GM23338 (cell line): ENCODE results near the gene MYL11. TPM values are rescaled to one million over a fixed set of nuclear protein-coding genes. Genes with fewer than 3 reads are reported as not detected.

Source experiments
- ATAC-seq: fragments of 200-7000 bp; cut with Tn5 transposase; 3 replicates; pipeline ENCODE4 v1.9.1; 2020
- DNase-seq: peaks from one replicate; pipeline ENCODE4 v3.0.0-alpha.2; 2015; ENCODE audit warnings: low spot score
- H2AFZ ChIP-seq: fragments of 200-600 bp; sonication (generic); 2 replicates; pipeline ENCODE4 v1.8.0; 2016; ENCODE audit warnings: antibody characterized with exemption, mild to moderate bottlenecking, moderate library complexity
- H3F3A ChIP-seq: fragments of 200-600 bp; sonication (generic); replicated peaks from 2 replicates; pipeline ENCODE4 v1.8.0; 2017; ENCODE audit warnings: antibody characterized with exemption, mixed run types, low read depth
- H3K27ac ChIP-seq: fragments of 200-600 bp; sonication (generic); 2 replicates; pipeline ENCODE4 v1.6.1; 2016; ENCODE audit warnings: low read depth
- H3K27me3 ChIP-seq: fragments of 200-600 bp; sonication (generic); 2 replicates; pipeline ENCODE4 v1.8.0; 2016; ENCODE audit warnings: mild to moderate bottlenecking, mixed run types, moderate library complexity; ENCODE audit not compliant: insufficient read depth
- H3K36me3 ChIP-seq: fragments of 200-600 bp; sonication (generic); 2 replicates; pipeline ENCODE4 v1.8.0; 2016; ENCODE audit warnings: mild to moderate bottlenecking; ENCODE audit not compliant: insufficient read depth
- H3K4me1 ChIP-seq: fragments of 200-600 bp; sonication (generic); 2 replicates; pipeline ENCODE4 v1.8.0; 2016; ENCODE audit warnings: mild to moderate bottlenecking, moderate library complexity; ENCODE audit not compliant: insufficient read depth
- H3K4me2 ChIP-seq: fragments of 200-600 bp; sonication (generic); 2 replicates; pipeline ENCODE4 v1.7.1; 2017; ENCODE audit warnings: mixed run types
- H3K4me3 ChIP-seq: fragments of 200-600 bp; sonication (generic); 2 replicates; pipeline ENCODE4 v1.6.1; 2016; ENCODE audit warnings: mixed run types
- H3K79me2 ChIP-seq: fragments of 200-600 bp; sonication (generic); replicated peaks from 2 replicates; pipeline ENCODE4 v1.8.0; 2017; ENCODE audit warnings: mild to moderate bottlenecking; ENCODE audit not compliant: insufficient read depth
- H3K9me2 ChIP-seq: fragments of 200-600 bp; sonication (generic); 2 replicates; pipeline ENCODE4 v1.8.0; 2017; ENCODE audit not compliant: insufficient read depth
- H4K20me1 ChIP-seq: fragments of 200-600 bp; sonication (generic); replicated peaks from 2 replicates; pipeline ENCODE4 v1.8.0; 2017; ENCODE audit warnings: mild to moderate bottlenecking; ENCODE audit not compliant: insufficient read depth
- H3K27ac Mint-ChIP-seq: 2 replicates; pipeline ENCODE4 v1.8.0; 2020; ENCODE audit warnings: inconsistent platforms, mild to moderate bottlenecking, moderate library complexity, mixed read lengths
- H3K27me3 Mint-ChIP-seq: 3 replicates; pipeline ENCODE4 v1.8.0; 2022; ENCODE audit warnings: low read depth, mild to moderate bottlenecking, moderate library complexity, mixed read lengths, inconsistent platforms; ENCODE audit not compliant: insufficient read depth, poor library complexity
- H3K36me3 Mint-ChIP-seq: 3 replicates; pipeline ENCODE4 v1.8.0; 2021; ENCODE audit warnings: low read depth, mild to moderate bottlenecking, inconsistent platforms, moderate library complexity, mixed read lengths
- H3K4me1 Mint-ChIP-seq: 3 replicates; pipeline ENCODE4 v1.8.0; 2020; ENCODE audit warnings: mild to moderate bottlenecking, inconsistent platforms, mixed read lengths
- H3K4me3 Mint-ChIP-seq: 3 replicates; pipeline ENCODE4 v1.8.0; 2021; ENCODE audit warnings: moderate library complexity, mild to moderate bottlenecking, inconsistent platforms, mixed read lengths
- H3K9me3 Mint-ChIP-seq: 3 replicates; pipeline ENCODE4 v1.8.0; 2020; ENCODE audit warnings: moderate library complexity, mild to moderate bottlenecking, inconsistent platforms, mixed read lengths
- CREB1 ChIP-seq: fragments of 250-450 bp; sonication (Bioruptor Pico); IDR thresholded peaks from 2 replicates; pipeline ENCODE4 v1.5.0; 2020; ENCODE audit warnings: low read depth, mild to moderate bottlenecking, moderate library complexity
- EZH2phosphoT487 ChIP-seq: fragments of 200-600 bp; sonication (generic); IDR thresholded peaks from one replicate; pipeline ENCODE4 v1.8.1; 2018; ENCODE audit warnings: antibody characterized with exemption; ENCODE audit not compliant: unreplicated experiment
- JUNB ChIP-seq: IDR thresholded peaks from one replicate; pipeline ENCODE4 v1.6.1; 2016; ENCODE audit warnings: antibody characterized with exemption; ENCODE audit not compliant: unreplicated experiment
- POLR2AphosphoS5 ChIP-seq: IDR thresholded peaks from 2 replicates; pipeline ENCODE4 v1.6.1; 2016; ENCODE audit warnings: antibody characterized with exemption, low read depth
- ZNF114 ChIP-seq: fragments of 250-450 bp; sonication (Bioruptor Pico); IDR thresholded peaks from 2 replicates; pipeline ENCODE4 v1.5.0; 2020; ENCODE audit warnings: mild to moderate bottlenecking, moderate library complexity
- long read RNA-seq: library from polyadenylated mRNA; unstranded; transcript quantifications from one replicate; pipeline ENCODE4 v2.0.0, GENCODE V29; 2020; ENCODE audit not compliant: unreplicated experiment
- polyA plus RNA-seq: library from polyadenylated mRNA; unstranded; fragments of >200 nt; fragmentation: Nextera tagmentation; extraction: Ambion mirVana; gene quantifications from 2 replicates; pipeline ENCODE4 v1.2.1, GENCODE V29; 2016
- total RNA-seq: library from RNA; depleted of rRNA; stranded (reverse); fragments of >200 nt; shearing (Covaris generic); gene quantifications from 2 replicates; pipeline ENCODE4 v1.2.3, GENCODE V29; 2014; rRNA removed
- TF ChIP-seq, protein P1 (sequence below): IDR thresholded peaks from one replicate; pipeline ENCODE4 v1.6.1; 2018; ENCODE audit warnings: antibody characterized with exemption; ENCODE audit not compliant: unreplicated experiment
- TF ChIP-seq, protein P2 (sequence below): IDR thresholded peaks from 2 replicates; pipeline ENCODE4 v1.6.1; 2016; ENCODE audit warnings: antibody characterized with exemption
- TF ChIP-seq, protein P3 (sequence below): fragments of 250-450 bp; sonication (Bioruptor Pico); IDR thresholded peaks from 2 replicates; pipeline ENCODE4 v1.5.0; 2020; ENCODE audit warnings: mild to moderate bottlenecking, moderate library complexity
- TF ChIP-seq, protein P4 (sequence below), 2 experiments: fragments of 200-600 bp in 1 of 2; sonication (generic) in 1 of 2; conservative IDR thresholded peaks; 2 replicates each; pipeline versions ENCODE4 v1.5.1 to v1.6.1; 2016 to 2017; ENCODE audit warnings: antibody characterized with exemption in 2 of 2, low read depth in 2 of 2, mild to moderate bottlenecking in 2 of 2, moderate library complexity in 1 of 2

Gene MYL11, protein sequence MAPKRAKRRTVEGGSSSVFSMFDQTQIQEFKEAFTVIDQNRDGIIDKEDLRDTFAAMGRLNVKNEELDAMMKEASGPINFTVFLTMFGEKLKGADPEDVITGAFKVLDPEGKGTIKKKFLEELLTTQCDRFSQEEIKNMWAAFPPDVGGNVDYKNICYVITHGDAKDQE
- total RNA-seq, result not detected in 2 replicates
- polyA plus RNA-seq, result 3.5 and 7.3 TPM in 2 replicates
- long read RNA-seq, partial matches to known transcripts, result 1 of 1 reads
- long read RNA-seq, other reads (novel, unspliced or antisense), result 0 of 1 reads

DNA sequence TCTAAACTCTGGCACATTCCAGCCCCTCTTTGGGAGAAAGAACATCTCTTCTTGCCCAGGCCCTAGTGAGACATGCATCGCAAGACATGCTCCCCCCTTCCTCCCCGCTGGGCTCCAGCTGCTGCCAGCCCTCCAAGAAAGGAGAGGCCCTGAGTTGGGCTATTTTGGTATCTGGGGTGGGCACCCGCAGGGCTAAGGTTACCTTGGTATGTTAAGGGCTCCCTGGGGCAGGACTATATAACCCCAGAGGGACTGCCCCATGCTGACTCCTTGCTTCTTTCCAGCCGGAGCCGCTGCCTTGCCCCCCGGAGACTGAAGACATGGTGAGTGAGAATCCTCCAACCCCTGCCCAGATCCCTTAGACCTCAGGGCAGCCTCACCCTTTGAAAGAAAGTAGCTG, at the start of gene MYL11:
Gene MYL11 (plus strand): TSS at position 265 of the 400 bp plus-strand sequence. CDS start 56 bp downstream, at position 321.
- no peak within 1 kb of the TSS for H3K4me3 ChIP-seq
- no peak within 1 kb of the TSS for H3K4me2 ChIP-seq
- H3K27me3 ChIP-seq, result no peaks in the 10 kb centered on the region
- H4K20me1 ChIP-seq, result no peaks in the 10 kb centered on the region
- no peaks in the 10 kb centered on the region for H3K9me2 ChIP-seq
- Mint-ChIP-seq H3K27ac (no peak within 1 kb of the TSS), H3K9me3 (no peaks in the 10 kb centered on the region; the same call in 2 of the 3 replicates), H3K4me1 (peaks cover 24% of the 10 kb centered on the region), H3K27me3 (peaks cover 35% of the 10 kb centered on the region), H3K36me3 (no peaks in the 10 kb centered on the region; the same call in 2 of the 3 replicates), H3K4me3 (peak within 1 kb of the TSS; percentile 12; the same call in 1 of the 3 replicates)
- ATAC-seq (no peak), DNase-seq (no peak)
- peaks cover 18% of the 10 kb centered on the region for H3F3A ChIP-seq
- 0 out of 2 replicates have a peak within 1 kb of the TSS, but pooled peaks have one; percentile 19 for H3K27ac ChIP-seq
- H3K36me3 ChIP-seq, result no peaks in the 10 kb centered on the region
- TF ChIP-seq, protein P1, sequence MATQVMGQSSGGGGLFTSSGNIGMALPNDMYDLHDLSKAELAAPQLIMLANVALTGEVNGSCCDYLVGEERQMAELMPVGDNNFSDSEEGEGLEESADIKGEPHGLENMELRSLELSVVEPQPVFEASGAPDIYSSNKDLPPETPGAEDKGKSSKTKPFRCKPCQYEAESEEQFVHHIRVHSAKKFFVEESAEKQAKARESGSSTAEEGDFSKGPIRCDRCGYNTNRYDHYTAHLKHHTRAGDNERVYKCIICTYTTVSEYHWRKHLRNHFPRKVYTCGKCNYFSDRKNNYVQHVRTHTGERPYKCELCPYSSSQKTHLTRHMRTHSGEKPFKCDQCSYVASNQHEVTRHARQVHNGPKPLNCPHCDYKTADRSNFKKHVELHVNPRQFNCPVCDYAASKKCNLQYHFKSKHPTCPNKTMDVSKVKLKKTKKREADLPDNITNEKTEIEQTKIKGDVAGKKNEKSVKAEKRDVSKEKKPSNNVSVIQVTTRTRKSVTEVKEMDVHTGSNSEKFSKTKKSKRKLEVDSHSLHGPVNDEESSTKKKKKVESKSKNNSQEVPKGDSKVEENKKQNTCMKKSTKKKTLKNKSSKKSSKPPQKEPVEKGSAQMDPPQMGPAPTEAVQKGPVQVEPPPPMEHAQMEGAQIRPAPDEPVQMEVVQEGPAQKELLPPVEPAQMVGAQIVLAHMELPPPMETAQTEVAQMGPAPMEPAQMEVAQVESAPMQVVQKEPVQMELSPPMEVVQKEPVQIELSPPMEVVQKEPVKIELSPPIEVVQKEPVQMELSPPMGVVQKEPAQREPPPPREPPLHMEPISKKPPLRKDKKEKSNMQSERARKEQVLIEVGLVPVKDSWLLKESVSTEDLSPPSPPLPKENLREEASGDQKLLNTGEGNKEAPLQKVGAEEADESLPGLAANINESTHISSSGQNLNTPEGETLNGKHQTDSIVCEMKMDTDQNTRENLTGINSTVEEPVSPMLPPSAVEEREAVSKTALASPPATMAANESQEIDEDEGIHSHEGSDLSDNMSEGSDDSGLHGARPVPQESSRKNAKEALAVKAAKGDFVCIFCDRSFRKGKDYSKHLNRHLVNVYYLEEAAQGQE, result no peak
- TF ChIP-seq EZH2phosphoT487, result no peak
- no peak for TF ChIP-seq ZNF114
- TF ChIP-seq, protein P2, sequence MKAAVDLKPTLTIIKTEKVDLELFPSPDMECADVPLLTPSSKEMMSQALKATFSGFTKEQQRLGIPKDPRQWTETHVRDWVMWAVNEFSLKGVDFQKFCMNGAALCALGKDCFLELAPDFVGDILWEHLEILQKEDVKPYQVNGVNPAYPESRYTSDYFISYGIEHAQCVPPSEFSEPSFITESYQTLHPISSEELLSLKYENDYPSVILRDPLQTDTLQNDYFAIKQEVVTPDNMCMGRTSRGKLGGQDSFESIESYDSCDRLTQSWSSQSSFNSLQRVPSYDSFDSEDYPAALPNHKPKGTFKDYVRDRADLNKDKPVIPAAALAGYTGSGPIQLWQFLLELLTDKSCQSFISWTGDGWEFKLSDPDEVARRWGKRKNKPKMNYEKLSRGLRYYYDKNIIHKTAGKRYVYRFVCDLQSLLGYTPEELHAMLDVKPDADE, result no peak
- no peak for TF ChIP-seq POLR2AphosphoS5
- TF ChIP-seq CREB1 (CRISPR knock-in tag), result no peak
- TF ChIP-seq, protein P3, sequence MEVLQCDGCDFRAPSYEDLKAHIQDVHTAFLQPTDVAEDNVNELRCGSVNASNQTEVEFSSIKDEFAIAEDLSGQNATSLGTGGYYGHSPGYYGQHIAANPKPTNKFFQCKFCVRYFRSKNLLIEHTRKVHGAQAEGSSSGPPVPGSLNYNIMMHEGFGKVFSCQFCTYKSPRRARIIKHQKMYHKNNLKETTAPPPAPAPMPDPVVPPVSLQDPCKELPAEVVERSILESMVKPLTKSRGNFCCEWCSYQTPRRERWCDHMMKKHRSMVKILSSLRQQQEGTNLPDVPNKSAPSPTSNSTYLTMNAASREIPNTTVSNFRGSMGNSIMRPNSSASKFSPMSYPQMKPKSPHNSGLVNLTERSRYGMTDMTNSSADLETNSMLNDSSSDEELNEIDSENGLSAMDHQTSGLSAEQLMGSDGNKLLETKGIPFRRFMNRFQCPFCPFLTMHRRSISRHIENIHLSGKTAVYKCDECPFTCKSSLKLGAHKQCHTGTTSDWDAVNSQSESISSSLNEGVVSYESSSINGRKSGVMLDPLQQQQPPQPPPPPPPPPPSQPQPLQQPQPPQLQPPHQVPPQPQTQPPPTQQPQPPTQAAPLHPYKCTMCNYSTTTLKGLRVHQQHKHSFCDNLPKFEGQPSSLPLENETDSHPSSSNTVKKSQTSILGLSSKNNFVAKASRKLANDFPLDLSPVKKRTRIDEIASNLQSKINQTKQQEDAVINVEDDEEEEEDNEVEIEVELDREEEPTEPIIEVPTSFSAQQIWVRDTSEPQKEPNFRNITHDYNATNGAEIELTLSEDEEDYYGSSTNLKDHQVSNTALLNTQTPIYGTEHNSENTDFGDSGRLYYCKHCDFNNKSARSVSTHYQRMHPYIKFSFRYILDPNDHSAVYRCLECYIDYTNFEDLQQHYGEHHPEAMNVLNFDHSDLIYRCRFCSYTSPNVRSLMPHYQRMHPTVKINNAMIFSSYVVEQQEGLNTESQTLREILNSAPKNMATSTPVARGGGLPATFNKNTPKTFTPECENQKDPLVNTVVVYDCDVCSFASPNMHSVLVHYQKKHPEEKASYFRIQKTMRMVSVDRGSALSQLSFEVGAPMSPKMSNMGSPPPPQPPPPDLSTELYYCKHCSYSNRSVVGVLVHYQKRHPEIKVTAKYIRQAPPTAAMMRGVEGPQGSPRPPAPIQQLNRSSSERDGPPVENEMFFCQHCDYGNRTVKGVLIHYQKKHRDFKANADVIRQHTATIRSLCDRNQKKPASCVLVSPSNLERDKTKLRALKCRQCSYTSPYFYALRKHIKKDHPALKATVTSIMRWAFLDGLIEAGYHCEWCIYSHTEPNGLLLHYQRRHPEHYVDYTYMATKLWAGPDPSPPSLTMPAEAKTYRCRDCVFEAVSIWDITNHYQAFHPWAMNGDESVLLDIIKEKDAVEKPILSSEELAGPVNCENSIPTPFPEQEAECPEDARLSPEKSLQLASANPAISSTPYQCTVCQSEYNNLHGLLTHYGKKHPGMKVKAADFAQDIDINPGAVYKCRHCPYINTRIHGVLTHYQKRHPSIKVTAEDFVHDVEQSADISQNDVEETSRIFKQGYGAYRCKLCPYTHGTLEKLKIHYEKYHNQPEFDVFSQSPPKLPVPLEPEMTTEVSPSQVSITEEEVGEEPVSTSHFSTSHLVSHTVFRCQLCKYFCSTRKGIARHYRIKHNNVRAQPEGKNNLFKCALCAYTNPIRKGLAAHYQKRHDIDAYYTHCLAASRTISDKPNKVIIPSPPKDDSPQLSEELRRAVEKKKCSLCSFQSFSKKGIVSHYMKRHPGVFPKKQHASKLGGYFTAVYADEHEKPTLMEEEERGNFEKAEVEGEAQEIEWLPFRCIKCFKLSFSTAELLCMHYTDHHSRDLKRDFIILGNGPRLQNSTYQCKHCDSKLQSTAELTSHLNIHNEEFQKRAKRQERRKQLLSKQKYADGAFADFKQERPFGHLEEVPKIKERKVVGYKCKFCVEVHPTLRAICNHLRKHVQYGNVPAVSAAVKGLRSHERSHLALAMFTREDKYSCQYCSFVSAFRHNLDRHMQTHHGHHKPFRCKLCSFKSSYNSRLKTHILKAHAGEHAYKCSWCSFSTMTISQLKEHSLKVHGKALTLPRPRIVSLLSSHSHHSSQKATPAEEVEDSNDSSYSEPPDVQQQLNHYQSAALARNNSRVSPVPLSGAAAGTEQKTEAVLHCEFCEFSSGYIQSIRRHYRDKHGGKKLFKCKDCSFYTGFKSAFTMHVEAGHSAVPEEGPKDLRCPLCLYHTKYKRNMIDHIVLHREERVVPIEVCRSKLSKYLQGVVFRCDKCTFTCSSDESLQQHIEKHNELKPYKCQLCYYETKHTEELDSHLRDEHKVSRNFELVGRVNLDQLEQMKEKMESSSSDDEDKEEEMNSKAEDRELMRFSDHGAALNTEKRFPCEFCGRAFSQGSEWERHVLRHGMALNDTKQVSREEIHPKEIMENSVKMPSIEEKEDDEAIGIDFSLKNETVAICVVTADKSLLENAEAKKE (CRISPR knock-in tag), result no peak
- TF ChIP-seq, protein P4, sequence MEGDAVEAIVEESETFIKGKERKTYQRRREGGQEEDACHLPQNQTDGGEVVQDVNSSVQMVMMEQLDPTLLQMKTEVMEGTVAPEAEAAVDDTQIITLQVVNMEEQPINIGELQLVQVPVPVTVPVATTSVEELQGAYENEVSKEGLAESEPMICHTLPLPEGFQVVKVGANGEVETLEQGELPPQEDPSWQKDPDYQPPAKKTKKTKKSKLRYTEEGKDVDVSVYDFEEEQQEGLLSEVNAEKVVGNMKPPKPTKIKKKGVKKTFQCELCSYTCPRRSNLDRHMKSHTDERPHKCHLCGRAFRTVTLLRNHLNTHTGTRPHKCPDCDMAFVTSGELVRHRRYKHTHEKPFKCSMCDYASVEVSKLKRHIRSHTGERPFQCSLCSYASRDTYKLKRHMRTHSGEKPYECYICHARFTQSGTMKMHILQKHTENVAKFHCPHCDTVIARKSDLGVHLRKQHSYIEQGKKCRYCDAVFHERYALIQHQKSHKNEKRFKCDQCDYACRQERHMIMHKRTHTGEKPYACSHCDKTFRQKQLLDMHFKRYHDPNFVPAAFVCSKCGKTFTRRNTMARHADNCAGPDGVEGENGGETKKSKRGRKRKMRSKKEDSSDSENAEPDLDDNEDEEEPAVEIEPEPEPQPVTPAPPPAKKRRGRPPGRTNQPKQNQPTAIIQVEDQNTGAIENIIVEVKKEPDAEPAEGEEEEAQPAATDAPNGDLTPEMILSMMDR (conservative IDR thresholded peaks at IDR 0.05; ENCODE audit: low read depth in 2 of 2), result no peak
- TF ChIP-seq JUNB, result no peak
- peaks cover 11% of the 10 kb centered on the region for H3K4me1 ChIP-seq
- no peaks in the 10 kb centered on the region for H3K79me2 ChIP-seq
- no peak within 1 kb of the TSS for H2AFZ ChIP-seq
